GM12873 (cell line): ENCODE data around the gene SVEP1.

ENCODE experiments used
- TF ChIP-seq, protein P1 (sequence below): IDR thresholded peaks from 2 replicates; pipeline ENCODE4 v1.5.1; 2012; ENCODE audit warnings: low read depth, mild to moderate bottlenecking, moderate library complexity, low read length, control low read depth; ENCODE audit not compliant: insufficient read depth; ENCODE audit errors: missing control alignments

Gene SVEP1

DNA sequence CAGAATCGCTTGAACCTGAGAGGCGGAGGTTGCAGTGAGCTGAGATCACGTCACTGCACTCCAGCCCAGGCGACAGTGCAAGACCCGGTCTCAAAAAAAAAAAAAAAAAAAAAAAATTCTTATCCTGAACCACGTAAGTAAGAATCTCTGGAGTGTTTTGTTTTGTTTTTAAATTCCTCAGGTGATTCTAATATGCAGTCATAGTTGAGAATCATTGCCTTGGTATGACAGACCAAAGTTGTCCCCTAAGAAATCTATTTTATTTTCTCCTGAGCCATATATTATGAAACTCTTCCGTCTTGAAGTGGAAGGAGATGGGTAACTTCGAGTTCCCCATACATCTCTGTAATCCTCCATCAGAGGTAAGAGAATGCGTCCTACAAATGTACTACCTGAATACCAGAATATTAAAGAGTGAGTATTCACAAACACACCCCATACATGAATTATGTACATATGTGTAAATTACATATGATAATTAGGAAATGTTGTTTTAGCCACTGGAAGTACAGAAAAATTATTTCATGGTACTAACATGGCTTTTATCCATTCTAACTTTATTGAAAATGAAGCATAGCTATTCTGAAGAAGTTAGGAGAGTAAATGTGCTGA, 26.7 kb upstream of the SVEP1 start:
- TF ChIP-seq, protein P1, sequence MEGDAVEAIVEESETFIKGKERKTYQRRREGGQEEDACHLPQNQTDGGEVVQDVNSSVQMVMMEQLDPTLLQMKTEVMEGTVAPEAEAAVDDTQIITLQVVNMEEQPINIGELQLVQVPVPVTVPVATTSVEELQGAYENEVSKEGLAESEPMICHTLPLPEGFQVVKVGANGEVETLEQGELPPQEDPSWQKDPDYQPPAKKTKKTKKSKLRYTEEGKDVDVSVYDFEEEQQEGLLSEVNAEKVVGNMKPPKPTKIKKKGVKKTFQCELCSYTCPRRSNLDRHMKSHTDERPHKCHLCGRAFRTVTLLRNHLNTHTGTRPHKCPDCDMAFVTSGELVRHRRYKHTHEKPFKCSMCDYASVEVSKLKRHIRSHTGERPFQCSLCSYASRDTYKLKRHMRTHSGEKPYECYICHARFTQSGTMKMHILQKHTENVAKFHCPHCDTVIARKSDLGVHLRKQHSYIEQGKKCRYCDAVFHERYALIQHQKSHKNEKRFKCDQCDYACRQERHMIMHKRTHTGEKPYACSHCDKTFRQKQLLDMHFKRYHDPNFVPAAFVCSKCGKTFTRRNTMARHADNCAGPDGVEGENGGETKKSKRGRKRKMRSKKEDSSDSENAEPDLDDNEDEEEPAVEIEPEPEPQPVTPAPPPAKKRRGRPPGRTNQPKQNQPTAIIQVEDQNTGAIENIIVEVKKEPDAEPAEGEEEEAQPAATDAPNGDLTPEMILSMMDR, result no peak

DNA sequence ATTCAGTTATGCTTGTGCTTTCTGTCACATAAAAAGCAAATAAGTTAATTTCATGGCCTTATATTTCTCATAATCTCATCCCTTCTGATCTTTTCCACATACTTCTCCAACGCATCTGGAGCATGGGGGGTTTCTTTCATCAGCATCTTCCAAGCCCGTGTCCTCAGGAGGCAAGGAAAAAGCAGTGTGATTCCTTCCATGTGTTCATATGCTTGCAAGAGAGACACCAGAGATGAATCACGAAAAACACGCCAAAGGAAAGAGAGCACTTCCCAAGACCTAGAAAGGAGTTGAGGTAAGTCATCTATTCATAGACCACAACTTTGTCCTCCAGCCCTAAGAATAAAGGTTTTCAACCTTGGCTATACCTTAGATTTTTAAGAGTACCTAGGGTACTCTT, 26.0 kb upstream of the SVEP1 start:
- TF ChIP-seq, protein P1, result no peak

DNA sequence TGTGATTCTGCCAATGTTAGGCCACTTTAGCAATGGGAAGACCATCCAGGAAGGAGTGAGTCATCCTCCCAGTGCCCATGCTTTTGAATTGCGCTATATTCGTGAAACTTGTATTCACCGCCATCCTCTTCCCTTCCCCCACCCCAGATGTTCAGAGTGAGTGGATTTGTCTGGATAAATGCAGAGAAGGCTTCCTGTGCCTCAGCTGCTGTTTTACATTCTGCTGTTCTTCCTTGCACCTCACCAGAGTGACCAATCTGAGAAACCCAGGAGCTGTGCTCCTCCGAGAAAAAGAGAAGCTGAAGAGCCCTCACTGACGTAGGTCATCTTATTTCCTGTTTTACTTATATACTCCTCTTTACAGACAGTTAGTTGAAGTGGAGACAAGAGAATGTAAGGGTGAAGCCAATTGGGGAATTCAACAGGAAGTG, 24.6 kb upstream of the SVEP1 start:
- TF ChIP-seq, protein P1, result no peak

DNA sequence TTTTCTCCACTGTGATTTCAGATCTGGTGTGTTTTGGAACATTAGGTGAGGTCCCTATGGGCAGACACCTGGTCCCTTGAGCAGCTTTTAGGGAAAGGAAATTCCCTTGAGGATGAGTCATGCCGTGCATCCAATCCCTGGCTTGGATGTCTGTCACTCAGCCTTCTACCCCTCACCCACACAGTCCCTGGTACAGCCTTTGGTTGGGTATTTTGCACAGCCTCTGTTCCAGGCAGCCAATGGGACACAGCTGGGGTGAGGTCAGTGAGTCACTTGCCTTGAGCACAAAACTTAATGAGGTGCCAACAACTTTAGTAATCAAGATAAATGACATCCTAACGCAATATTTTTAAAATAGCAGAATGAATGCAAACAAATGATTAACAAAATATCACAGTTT, 22.7 kb upstream of the SVEP1 start:
- TF ChIP-seq, protein P1, result no peak

DNA sequence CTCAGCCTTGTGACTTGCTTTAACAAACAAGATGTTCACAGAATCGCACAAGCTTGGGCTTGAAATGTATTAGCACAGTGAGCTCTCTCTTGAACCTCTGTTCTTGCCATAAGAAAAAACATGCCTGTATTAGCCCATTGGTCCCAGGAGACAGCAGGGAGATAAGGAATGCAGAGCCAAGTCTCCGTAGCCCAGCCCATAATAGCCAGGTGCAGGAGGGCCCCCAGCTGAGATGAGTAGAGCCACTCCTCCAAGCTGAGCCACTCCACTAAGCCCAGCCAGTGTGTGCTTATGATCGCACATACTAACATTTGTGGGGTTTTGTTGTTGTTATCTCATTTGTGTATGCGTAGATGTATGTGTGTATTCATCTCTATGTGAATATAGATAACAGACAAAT, 21.6 kb upstream of the SVEP1 start:
- TF ChIP-seq, protein P1, result no peak

DNA sequence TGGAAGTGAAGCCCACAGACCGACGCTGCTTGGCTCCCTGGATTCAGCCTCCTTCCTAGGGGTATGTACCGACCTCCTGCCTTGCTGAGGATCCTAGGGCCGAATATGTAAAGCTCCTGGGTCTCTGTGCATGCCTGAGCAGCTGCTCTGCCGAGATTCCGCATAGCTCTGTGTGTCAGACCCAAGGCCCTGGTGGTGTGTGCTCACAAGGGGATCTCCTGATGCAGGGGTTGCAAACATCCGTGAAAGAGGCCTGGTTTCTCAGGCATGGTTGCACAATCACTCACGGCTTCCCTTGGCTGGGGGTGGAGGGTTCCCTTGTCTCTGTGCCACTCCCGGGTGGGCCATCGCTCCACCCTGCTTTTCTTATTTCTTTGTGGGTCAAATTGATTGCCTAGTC, 19.9 kb upstream of the SVEP1 start:
- TF ChIP-seq, protein P1, result no peak

DNA sequence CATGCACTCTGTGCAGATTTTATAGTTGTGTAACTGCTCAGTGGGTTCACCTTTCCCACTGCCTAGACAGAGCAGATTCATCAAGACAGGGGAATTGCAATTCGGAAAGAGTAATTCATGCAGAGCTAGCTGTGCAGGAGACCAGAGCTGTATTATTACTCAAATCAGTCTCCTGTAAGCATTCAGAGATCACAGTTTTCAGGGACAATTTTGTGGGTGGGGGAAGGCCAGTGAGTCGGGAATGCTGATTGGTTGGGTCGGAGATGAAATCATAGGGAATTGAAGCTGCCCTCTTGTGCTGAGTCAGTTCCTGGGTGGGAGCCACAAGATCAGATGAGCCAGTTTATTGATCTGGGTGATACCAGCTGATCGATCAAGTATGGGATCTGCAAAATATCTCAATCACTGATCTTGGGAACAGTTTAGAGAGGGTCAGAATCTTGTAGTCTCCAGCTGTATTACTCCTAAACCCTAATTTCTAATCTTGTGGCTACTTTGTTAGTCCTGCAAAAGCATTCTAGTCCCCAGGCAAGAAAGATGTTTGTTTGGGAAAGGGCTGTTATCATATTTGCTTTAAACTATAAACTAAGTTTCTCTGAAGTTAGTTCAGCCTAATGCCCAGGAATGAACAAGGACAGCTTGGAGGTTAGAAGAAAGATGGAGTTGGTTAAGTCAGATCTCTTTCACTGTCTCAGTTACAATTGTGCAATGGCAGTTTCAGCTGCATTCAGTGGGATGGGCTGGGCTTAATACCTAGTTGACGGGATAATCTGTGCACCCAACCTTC, 12.7 kb upstream of the SVEP1 start:
- TF ChIP-seq, protein P1, result no peak
